Gastrocnemius medialis (tissue), 4 donors: ENCODE results near the gene MTHFSD. TPM values are rescaled to one million over a fixed set of nuclear protein-coding genes. Genes with fewer than 3 reads are reported as not detected.

ENCODE experiments used
- ATAC-seq, 2 donors: fragments of 150-250 bp; one replicate each; pipeline ENCODE4 v1.9.1; 2016
- DNase-seq, 2 donors: peaks; one replicate each; pipeline ENCODE4 v3.0.0-alpha.2; 2019
- H3K27ac ChIP-seq, 4 donors: fragments of 200-600 bp; sonication (generic); 1 replicate in 1 of 4; 2 replicates in 3 of 4; pipeline ENCODE4 v1.5.1; 2016 to 2018; ENCODE audit warnings: mild to moderate bottlenecking in 2 of 4, moderate library complexity in 1 of 4
- H3K27me3 ChIP-seq, 3 donors: fragments of 200-600 bp; sonication (generic) in 2 of 3; 1 replicate in 1 of 3; 2 replicates in 2 of 3; pipeline versions ENCODE4 v1.5.1 to v1.6.0; 2016 to 2019; ENCODE audit warnings: mild to moderate bottlenecking in 1 of 3, moderate library complexity in 1 of 3
- H3K36me3 ChIP-seq, 2 donors: fragments of 200-600 bp; sonication (generic) in 1 of 2; one replicate each; pipeline ENCODE4 v1.5.1; 2017 to 2018
- H3K4me1 ChIP-seq, 2 donors: fragments of 200-600 bp; sonication (generic) in 1 of 2; one replicate each; pipeline ENCODE4 v1.5.1; 2016 to 2017; ENCODE audit warnings: mild to moderate bottlenecking in 2 of 2
- H3K4me3 ChIP-seq, 4 donors: fragments of 200-600 bp; sonication (generic) in 3 of 4; 1 replicate in 1 of 4; 2 replicates in 3 of 4; pipeline ENCODE4 v1.5.1; 2016 to 2019; ENCODE audit warnings: mild to moderate bottlenecking in 2 of 4
- H3K9me3 ChIP-seq, 3 donors: fragments of 200-600 bp; sonication (generic) in 2 of 3; 1 replicate in 1 of 3; 2 replicates in 2 of 3; pipeline ENCODE4 v1.5.1; 2016 to 2019
- POLR2A ChIP-seq, 2 donors: fragments of 450-650 bp; IDR thresholded peaks; one replicate each; pipeline ENCODE4 v1.6.1; 2017; ENCODE audit warnings: antibody characterized with exemption in 2 of 2, mild to moderate bottlenecking in 2 of 2, moderate library complexity in 2 of 2
- in situ Hi-C, 4 donors: fragments of 200-750 bp; cut with MboI; loops; one replicate each; pipeline versions ENCODE4 v1.15.0 to v1.8.0; 2017; ENCODE audit warnings: low sequenced_read_pairs in 4 of 4
- intact Hi-C: fragments of 100-400 bp; cut with DNase I; formaldehyde crosslinking; loops from one replicate; pipeline ENCODE4 v1.15.1; 2023; ENCODE audit warnings: low total_unique reads
- total RNA-seq, 4 donors: library from RNA; depleted of rRNA; stranded (reverse); fragments of >200 nt; gene quantifications; one replicate each; pipeline versions ENCODE4 v1.1.0 to v1.2.3, GENCODE V29; 2016
- TF ChIP-seq, protein P1 (sequence below), 5 experiments: fragments of 450-650 bp in 3 of 5; fragments of 200-600 bp in 2 of 5; sonication (generic) in 2 of 5; IDR thresholded peaks in 4 of 5; conservative IDR thresholded peaks in 1 of 5; 1 replicate in 4 of 5; 2 replicates in 1 of 5; pipeline ENCODE4 v1.5.1; 2016 to 2019; ENCODE audit warnings: antibody characterized with exemption in 5 of 5, mild to moderate bottlenecking in 3 of 5, moderate library complexity in 3 of 5

MTHFSD gene
- total RNA-seq, 4 donors from 2014 or later = 10.9 to 31.2 (median 16.0) TPM

DNA sequence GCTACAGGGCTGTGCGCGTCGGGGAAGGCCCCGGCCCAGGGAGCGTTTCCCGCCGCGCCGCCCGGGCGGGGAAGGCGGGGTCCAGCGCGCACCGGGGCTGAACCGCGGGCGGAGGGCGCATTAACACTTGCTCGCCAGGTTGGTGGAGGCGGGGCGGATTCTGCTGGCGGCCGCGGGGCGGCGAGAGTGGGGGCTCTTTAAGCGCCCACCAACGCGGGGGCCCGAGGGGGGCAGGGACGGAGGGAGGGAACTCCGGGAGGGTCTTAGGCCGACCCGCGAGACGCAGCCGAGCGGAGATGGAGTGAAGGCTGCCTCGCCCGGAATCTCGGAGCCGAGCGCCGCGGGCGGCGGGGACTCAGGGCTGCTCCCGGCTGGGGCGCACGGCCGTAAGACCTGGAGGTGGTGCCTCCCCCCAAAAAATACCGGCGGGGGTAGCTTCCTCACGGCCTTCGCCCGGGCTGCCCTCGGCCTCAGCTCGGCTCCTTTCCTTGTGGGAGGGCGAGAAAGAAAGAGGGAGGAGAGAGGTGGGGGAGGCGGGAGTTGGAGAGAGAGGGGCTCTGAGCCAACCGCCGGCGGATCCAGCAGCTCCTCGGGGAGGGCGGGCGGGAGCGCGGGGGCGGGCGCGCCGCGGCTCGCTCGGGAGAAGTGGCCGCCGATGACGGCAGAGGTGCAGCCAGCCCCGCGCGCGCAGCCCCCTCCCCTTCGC, 45.1 kb downstream of the MTHFSD start:
- Histone ChIP-seq H3K9me3 (no peaks in the 10 kb centered on the region), H3K27me3 (peaks cover 80 to 99% (median 89%) of the 10 kb centered on the region in 3 donors), H3K4me3 (peak overlapping the region; percentile 56 to 71 (median 60)), H3K4me1 (peaks cover 5 to 28% of the 10 kb centered on the region in 2 donors), H3K36me3 (no peaks in the 10 kb centered on the region), H3K27ac (peak overlapping the region in 2 of 4 donors; percentile 15 to 18)
- TF ChIP-seq POLR2A (IDR thresholded peaks at IDR 0.05) = no peak
- TF ChIP-seq, protein P1, sequence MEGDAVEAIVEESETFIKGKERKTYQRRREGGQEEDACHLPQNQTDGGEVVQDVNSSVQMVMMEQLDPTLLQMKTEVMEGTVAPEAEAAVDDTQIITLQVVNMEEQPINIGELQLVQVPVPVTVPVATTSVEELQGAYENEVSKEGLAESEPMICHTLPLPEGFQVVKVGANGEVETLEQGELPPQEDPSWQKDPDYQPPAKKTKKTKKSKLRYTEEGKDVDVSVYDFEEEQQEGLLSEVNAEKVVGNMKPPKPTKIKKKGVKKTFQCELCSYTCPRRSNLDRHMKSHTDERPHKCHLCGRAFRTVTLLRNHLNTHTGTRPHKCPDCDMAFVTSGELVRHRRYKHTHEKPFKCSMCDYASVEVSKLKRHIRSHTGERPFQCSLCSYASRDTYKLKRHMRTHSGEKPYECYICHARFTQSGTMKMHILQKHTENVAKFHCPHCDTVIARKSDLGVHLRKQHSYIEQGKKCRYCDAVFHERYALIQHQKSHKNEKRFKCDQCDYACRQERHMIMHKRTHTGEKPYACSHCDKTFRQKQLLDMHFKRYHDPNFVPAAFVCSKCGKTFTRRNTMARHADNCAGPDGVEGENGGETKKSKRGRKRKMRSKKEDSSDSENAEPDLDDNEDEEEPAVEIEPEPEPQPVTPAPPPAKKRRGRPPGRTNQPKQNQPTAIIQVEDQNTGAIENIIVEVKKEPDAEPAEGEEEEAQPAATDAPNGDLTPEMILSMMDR (IDR thresholded peaks at IDR 0.05 in 4 of 5, conservative IDR thresholded peaks at IDR 0.05 in 1 of 5) = no peak
- ATAC-seq (peak; percentile 16 to 18), DNase-seq (no peak)
- in situ Hi-C loops (loop anchor here (10.0 to 25.0 kb wide), 4 partner anchors 173 to 698 kb away; no protein-coding TSS in a partner anchor), intact Hi-C loops (no loop called here)

DNA sequence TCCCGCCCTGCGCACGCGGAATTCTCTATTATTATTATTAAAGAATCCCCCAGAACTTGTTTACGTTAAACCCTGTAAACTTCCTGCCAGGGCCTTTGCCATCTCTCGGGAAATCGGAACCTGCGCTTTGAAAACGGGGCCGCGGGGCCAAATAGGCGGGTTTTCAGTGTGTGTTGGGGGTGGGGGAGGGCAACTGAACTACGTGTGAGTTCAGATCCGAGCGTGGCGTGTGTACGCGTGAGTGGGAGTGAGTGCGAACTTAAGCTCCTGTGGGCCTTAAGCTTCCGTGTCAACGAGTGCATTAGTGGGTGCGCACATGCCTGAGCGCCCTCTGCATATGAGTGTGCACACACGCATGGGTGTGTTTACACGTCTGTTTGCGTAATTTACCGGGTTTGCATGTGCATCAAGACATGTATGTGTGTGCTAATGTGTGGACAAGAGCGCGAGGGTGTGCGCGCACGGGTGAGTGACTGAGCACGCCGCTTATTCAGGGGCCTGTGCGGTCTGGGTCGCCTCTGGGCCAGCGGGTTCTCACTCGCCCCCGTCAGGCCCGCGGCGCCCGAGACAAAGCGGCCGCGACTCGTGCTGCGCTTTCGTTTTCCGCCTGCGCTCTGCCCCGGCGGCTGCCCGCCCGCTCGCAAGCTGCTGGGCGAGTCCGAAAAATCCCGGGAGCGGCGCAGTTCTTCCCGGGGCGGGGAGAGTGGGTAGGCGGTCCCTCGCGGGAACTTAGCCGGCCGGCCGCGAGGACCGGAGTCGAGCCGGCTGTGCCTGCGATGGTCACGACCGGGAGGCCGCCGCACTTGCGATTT, 45.9 kb downstream of the MTHFSD start:
- in situ Hi-C loops (loop anchor here in 3 of 4 donors (25.0 kb wide), 3 partner anchors 172 to 697 kb away; no protein-coding TSS in a partner anchor), intact Hi-C loops (no loop called here)
- no peak for DNase-seq
- no peaks in the 10 kb centered on the region for H3K36me3 ChIP-seq
- TF ChIP-seq POLR2A (IDR thresholded peaks at IDR 0.05) = no peak
- TF ChIP-seq, protein P1 (IDR thresholded peaks at IDR 0.05 in 4 of 5, conservative IDR thresholded peaks at IDR 0.05 in 1 of 5) = no peak
- H3K27me3 ChIP-seq = peaks cover 80 to 99% (median 89%) of the 10 kb centered on the region in 3 donors
- H3K9me3 ChIP-seq = no peaks in the 10 kb centered on the region
- H3K4me3 ChIP-seq = peak overlapping the region; percentile 56 to 71 (median 60)
- H3K27ac ChIP-seq = peak overlapping the region in 2 of 4 donors; percentile 15 to 18
- ATAC-seq = peak; percentile 20 to 32
- peaks cover 5 to 31% of the 10 kb centered on the region in 2 donors for H3K4me1 ChIP-seq

DNA sequence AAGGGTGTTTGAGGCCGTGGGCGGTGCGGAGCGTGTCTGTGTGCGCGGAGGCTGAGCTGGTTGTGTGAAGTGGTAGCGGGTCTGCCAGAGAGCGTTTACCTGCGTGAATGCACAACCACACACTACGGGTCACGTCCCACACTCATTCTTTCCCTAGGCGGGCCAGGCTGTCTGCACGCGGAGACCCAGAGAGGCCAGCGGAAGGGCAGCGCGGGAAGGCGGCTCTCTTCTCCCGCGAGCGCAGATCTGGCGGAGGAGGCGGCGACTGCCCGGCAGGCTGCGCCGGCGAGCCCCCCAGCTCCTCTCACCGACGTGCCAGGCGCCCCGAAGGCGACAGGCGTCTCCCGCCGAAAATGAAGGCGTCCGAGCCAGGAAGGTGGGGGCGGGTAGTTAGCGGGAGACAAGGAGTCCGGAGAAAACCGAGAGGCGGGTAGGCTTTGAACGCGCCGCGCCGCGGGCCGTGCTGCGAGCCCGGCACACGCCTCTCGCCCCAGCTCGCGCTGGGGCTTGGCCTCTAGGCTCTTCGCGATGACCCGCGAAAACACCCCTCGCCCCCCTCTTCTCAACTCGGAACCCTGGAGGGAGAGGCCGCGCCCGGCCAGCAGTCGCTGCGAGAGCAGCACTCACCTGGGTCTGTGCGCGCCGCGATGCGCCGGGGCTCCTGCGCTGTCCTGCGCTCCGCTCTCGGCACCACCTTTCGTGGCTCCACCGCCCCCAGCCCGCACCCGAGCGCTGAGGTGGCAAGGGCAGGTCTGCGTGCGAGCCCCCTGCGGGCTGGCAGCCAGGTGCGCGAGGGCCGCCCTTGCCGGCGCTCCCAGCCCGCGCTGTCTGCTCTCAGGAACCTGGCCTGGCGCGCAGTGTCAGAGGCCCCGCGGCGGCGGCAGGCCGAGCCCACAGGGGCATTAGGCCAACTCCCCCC, 46.7 kb downstream of the MTHFSD start:
- Histone ChIP-seq H3K27ac (no peak overlapping the region), H3K9me3 (no peaks in the 10 kb centered on the region), H3K27me3 (peaks cover 82 to 99% (median 89%) of the 10 kb centered on the region in 3 donors), H3K4me1 (peaks cover 5 to 31% of the 10 kb centered on the region in 2 donors), H3K36me3 (no peaks in the 10 kb centered on the region), H3K4me3 (peak overlapping the region; percentile 56 to 71 (median 60))
- no peak for DNase-seq
- no peak for ATAC-seq
- intact Hi-C loops = no loop called here
- in situ Hi-C loops = loop anchor here in 3 of 4 donors (25.0 kb wide), 3 partner anchors 171 to 696 kb away; no protein-coding TSS in a partner anchor
- TF ChIP-seq, protein P1 (IDR thresholded peaks at IDR 0.05 in 4 of 5, conservative IDR thresholded peaks at IDR 0.05 in 1 of 5) = no peak
- no peak for TF ChIP-seq POLR2A (IDR thresholded peaks at IDR 0.05)
